Measurements from ENCODE around the gene ZNF574.
A peak's percentile ranks its signal among the peaks of the same experiment; 100 is the strongest.
"Not testable (repeated sequence)": the region's sequence is repeated elsewhere in the genome, so short reads cannot be mapped to it uniquely, and the experiment has no call there.

ZNF574 gene

GRCh38 chr19:42080764-42081375 is 4.9 kb downstream of the ZNF574 start:
- DNase-seq, result no peak

DNA sequence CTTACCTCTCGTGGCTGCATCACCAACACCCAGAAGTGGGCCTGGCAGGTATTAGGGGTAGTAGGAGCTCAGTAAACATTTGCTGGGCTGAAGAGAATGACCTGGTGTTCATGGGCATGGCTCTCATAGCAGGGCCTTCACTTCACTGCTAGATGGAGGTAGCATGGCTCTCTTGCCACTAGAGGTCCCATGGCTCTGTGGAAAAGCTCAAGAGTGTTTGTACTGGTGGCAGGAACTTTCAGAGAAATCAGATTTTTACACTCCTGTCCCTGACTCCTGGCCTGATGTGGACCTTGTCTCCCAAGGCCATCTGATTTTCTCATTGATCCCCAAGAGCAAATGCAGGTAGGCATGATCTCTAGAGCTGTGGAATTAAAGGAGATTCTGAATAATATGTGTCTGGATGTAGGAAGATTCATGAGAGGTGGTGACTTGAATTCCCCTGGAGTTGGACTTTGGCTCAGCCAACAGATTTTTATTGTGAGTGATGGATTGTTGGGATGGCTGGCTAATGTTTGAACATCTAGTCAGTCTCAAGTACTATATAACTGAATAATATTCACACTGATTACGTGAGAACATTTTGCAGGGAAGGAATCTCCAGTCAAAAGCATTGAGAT is 5.7 kb downstream of the ZNF574 start:
- DNase-seq, result peak; percentile 14 to 18

- no peak for DNase-seq
Observed at GRCh38 chr19:42083537-42083936, 7.6 kb downstream of the ZNF574 start.

GRCh38 chr19:42086188-42086736 is 10.3 kb downstream of the ZNF574 start:
- DNase-seq, result no peak

GRCh38 chr19:42086770-42087550 is 11.0 kb downstream of the ZNF574 start:
- no peak for DNase-seq

- peak in 1 of 2 donors; percentile 9 for DNase-seq
Observed at GRCh38 chr19:42088471-42089190, 12.7 kb downstream of the ZNF574 start.

DNA sequence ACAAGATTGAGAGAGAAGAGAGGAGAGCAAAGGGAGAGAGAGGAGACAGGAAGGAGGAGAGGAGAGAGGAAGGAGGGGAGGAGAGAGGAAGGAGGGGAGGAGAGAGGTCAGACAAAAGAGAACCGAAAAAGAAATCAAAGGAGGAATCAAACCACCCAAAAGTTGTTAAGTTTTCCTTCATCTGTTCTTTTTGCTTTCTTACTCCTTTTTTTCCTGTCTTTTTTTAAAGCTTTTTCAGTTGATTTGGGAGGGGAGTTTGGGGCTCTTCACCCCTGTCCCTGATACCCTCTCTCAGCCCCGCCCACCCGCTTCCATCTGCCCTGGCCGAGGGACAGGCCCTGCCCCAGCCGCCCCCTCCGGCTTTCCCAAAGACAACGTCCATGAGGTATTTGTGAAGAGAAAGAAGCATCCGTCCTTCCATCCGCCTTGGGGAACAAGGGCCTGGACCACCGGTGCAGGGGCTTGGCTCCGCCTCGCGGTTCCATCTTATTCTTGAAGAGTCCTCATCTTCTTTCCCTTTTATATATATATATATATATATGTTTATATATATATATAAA is 13.3 kb downstream of the ZNF574 start:
- no peak for DNase-seq

- no peak for DNase-seq
Observed at GRCh38 chr19:42089772-42090171, 13.8 kb downstream of the ZNF574 start.

DNA sequence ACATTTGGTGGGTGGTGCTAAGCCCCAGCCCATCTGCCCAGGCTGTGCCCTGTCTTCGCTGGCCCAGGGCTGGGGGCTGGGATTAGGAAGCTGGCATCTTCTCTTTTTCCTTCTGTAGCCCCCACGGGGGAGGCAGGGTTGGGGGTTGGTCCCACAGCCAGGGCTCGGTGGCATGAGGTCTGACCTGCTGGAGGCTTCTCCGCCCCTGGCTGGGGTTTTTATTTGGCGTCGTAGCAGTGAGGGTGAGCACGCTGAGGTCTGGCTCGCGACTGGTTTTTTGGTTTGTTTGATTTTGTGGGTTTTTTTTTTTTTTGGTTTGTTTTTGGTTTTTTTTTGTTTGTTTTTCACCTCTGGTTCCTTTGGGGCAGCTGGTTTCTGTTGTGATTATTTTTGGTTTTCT is 14.7 kb downstream of the ZNF574 start:
- DNase-seq, result no peak

GRCh38 chr19:42091300-42091699 is 15.3 kb downstream of the ZNF574 start:
- no peak for DNase-seq

DNA sequence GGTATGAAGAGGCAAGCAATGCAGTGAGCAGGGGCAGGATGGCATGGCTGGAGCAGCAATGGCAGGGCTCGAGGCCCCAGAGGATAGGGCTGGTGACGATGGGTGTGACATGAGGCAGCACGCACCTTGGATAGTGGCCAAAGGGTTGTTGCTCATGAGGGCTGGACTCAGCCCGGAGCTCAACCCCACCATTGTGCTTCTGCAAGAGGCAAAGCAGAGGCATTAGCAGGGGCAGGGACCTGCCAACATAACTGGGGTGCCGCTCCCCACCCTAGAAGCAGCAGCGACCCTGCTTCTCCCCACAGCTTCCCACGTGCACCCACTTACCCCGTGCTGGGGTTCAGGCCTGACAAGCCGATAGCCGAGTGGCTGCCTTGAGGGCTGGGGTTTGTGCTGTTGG is 15.8 kb downstream of the ZNF574 start:
- DNase-seq, result no peak

- peak; percentile 18 to 21 for DNase-seq
Observed at GRCh38 chr19:42092350-42092749, 16.4 kb downstream of the ZNF574 start.

- DNase-seq, result no peak
Observed at GRCh38 chr19:42093505-42093904, 17.5 kb downstream of the ZNF574 start.

DNA sequence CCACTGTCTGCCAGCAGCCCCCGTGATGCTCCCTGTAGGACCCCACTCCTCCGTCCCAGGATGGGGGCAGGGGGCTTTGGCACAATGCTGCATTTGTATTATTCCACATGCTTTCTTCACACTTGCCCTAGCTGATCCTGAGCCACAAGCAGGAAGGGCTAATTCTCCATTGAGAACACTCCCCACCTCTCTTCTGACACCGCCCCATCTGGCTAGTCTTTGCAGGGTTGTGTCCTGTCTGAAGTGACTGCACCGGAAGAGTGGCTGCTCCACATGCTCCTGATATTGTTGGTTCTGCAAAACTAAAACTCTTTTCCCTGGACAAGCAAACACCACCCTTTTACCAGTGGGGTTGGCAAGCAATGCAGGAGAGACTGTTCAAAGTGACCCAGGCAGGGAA is 18.0 kb downstream of the ZNF574 start:
- no peak for DNase-seq

DNA sequence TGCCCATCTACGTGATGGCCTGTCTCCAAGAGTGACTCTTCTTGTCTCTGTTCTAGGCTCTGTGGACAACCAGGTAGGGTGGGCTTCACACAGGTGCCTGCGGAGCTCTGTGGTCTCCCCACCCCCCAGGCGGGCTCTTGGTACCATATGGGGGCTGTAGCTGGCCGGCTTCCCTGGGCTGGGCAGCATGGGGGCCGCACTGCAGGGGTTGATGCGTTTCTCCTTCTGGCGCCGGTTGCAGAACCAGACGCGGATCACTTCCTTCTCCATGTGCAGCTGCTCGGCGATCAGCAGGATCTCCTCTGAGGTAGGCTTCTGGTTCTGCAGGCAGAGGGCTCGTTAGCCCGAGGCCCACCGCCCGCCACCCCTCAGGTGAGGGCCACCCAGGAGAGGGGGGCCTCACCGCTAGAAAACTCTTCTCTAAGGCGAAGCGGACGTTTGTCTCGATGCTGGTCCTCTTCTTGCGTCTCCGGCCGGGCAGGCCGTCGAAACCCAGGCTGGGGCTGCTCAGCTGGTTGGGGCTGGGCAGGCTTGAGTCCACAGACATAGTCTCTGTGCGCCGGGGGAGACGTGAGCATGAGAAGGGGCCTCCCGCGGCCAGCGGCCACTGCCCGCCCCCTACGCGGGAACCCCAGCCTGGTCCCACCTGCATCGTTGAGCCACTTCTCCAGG is 19.3 kb downstream of the ZNF574 start:
- DNase-seq, result no peak

- DNase-seq, result no peak
Observed at GRCh38 chr19:42095814-42096230, 19.9 kb downstream of the ZNF574 start.

DNA sequence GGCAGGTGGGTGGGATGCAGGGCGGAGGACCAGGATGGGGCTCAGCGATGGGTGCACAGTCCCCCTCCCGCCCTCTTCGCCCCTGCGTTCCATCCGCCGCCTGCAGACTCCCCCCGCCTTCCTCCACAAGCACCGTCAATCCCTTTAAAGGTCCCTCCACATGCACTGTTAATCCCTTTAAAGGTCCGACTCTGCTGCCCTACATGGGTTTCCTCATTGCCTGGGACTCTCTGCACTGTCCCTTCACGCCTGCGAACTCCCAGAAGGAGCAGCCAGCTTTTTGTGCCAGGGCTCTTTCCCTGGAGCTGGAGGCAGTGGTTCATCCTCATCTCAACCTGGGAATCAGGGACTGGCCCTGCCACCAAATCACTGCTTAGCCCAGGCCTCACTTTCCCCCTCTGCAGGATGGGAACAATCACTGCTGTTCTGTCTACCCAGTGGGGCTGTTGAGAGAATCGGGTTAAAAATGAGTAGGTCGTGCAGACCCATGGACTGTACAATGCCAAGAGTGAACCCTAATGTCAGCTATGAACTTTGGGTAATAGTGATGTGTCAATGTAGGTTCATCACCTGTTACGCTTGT is 20.4 kb downstream of the ZNF574 start:
- DNase-seq, result no peak

DNA sequence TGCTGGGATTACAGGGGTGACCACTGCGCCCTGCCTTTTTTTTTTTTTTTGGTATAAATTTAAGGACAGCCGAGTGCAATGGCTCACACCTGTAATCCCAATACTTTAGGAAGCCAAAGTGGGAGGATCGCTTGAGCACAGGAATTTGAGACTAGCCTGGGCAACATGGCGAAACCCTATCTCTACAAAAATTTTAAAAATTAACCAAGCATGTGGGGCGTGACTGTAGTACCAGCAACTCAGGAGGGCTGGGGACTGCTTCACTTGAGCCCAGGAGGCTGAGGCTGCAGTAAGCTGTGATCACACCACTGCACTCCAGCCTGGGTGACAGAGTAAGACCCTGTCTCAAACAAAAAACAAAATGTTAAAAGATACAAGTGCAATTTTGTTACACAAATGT is 21.5 kb downstream of the ZNF574 start:
- DNase-seq, result no peak

GRCh38 chr19:42098781-42099180 is 22.8 kb downstream of the ZNF574 start:
- no peak for DNase-seq

DNA sequence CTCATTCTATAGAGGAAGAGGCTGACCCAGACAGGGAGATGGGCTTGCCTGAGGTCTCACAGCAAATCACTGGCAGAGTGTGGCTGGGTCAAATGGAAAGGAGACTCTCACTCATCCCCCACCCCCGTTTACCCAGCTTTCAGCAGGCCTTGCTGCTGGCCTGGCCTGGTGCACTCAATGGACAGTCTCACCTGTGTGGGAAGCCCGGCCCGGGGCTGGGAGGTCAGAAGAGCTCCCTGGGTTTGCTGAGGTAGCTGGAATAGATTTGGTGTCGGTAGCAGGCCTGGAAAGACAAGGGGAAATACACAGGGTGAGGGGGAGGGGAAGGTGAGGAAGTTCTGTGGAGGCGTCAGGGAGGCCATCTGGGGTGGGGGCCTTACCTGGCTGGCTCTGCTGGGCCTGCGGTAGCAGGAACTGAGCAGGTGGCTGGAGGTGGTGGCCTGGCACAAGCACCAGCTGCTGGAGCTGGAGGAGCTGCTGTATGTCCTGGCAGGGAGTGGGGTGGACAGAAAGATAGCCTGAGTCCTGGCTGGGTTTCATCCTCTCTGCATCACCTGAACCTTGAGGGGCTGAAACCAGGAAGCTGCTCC is 23.5 kb downstream of the ZNF574 start:
- no peak for DNase-seq

- not testable (repeated sequence) for DNase-seq
Observed at GRCh38 chr19:42100241-42100640, 24.3 kb downstream of the ZNF574 start.

Measured in inflammatory macrophage treated with lipopolysaccharide for 1 hour (primary cell).